GM06990 (cell line): ENCODE measurements around the gene PYGB.

Source experiments
- DNase-seq: peaks from one replicate; pipeline ENCODE4 v3.0.0-alpha.2; 2011; ENCODE audit not compliant: insufficient read length; ENCODE audit errors: extremely low read depth
- H3K27me3 ChIP-seq: replicated peaks from 2 replicates; pipeline ENCODE4 v1.6.0; 2011; ENCODE audit warnings: low read length; ENCODE audit not compliant: control insufficient read depth, insufficient read depth
- H3K36me3 ChIP-seq: 2 replicates; pipeline ENCODE4 v1.5.1; 2011; ENCODE audit warnings: low read length; ENCODE audit not compliant: control insufficient read depth, insufficient read depth
- H3K4me3 ChIP-seq: replicated peaks from 2 replicates; pipeline ENCODE4 v1.5.1; 2011; ENCODE audit warnings: low read depth, mild to moderate bottlenecking, control low read depth, low read length
- TF ChIP-seq, protein P1 (sequence below): IDR thresholded peaks from 2 replicates; pipeline ENCODE4 v1.5.1; 2011; ENCODE audit warnings: low read length, control low read depth, mild to moderate bottlenecking, inconsistent platforms; ENCODE audit not compliant: insufficient read depth, poor library complexity, severe bottlenecking

Gene PYGB

DNA sequence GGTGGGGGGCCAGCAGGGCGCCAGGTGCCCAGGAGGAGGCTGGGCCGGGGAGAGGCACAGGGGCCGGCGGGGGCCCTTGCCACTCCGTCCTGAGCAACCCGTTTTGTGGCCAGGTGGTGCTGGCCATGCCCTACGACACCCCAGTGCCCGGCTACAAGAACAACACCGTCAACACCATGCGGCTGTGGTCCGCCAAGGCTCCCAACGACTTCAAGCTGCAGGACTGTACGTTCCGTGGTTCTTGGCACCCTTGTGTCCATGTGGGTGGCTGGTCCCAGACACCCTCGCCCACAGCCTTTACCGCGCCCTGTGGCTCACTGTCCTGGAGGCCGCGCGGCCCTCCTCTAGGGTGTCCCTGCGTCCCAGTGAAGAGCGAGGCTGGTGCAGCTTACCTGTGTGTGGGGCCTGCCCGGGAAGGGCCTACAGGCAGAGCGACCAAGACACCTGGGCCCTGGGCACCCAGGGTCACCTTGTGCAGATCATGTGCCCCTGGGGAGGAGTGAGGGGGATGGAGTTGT is 28.7 kb downstream of the PYGB start:
- peaks cover 31% of the 10 kb centered on the region for H3K36me3 ChIP-seq
- TF ChIP-seq, protein P1, sequence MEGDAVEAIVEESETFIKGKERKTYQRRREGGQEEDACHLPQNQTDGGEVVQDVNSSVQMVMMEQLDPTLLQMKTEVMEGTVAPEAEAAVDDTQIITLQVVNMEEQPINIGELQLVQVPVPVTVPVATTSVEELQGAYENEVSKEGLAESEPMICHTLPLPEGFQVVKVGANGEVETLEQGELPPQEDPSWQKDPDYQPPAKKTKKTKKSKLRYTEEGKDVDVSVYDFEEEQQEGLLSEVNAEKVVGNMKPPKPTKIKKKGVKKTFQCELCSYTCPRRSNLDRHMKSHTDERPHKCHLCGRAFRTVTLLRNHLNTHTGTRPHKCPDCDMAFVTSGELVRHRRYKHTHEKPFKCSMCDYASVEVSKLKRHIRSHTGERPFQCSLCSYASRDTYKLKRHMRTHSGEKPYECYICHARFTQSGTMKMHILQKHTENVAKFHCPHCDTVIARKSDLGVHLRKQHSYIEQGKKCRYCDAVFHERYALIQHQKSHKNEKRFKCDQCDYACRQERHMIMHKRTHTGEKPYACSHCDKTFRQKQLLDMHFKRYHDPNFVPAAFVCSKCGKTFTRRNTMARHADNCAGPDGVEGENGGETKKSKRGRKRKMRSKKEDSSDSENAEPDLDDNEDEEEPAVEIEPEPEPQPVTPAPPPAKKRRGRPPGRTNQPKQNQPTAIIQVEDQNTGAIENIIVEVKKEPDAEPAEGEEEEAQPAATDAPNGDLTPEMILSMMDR, result no peak
- H3K4me3 ChIP-seq, result no peak overlapping the region
- DNase-seq, result no peak
- no peaks in the 10 kb centered on the region for H3K27me3 ChIP-seq

DNA sequence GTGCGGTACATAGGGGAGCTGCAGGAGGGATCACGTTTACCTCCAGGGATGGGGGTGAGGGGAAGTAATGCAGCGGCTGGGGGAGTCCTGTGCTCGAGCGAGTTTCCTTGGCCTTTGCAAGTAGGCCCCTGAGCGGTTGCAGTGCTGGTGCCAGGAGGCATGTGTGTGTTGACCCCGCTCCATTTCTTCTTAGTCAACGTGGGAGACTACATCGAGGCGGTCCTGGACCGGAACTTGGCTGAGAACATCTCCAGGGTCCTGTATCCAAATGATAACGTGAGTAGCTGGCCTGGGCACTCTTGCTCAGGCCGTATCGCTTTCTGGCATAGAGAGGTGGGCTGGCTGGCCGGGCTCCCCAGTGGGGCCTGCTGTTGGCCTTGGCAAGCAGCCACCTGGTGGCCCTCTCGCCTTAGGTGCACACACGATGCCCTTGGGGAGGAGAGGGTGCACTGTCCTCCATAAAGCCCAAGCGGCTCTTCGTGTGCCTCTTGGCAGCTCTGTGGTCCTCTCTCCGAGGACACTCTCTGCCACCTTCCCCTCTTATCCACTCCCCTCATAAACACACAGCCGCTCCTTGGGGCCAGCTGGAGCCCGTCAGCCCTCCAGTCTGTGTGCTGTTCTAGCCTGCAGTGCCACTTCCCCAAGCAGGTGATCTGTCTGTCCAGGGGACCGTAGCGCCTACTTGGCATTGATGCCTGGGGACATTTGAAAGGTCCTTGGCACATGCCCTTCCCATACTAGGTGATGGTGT is 29.3 kb downstream of the PYGB start:
- TF ChIP-seq, protein P1, result no peak
- Histone ChIP-seq H3K36me3 (peaks cover 30% of the 10 kb centered on the region), H3K27me3 (no peaks in the 10 kb centered on the region), H3K4me3 (no peak overlapping the region)
- DNase-seq, result no peak

DNA sequence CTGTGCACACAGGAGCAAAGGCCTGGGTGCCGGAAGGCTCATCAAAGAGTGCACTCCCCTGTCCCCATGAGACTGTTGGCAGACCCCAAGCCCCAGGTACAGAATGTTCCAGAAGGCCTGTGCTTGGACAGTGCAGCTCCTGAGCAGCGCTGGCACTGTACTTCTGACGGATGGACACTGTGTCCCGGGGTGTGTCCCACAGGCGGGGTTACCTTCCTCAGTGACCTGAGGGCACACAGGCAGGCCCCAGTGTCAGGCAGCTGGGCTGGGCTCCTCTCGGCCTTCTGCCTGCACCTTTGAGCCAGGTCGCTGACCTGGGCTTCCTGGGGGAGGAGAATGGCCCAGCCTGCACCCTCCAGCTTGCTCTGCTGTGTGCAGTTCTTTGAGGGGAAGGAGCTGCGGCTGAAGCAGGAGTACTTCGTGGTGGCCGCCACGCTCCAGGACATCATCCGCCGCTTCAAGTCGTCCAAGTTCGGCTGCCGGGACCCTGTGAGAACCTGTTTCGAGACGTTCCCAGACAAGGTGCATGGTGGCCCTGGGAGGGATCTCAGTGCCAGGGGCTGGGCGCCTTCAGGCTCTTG is 30.1 kb downstream of the PYGB start:
- peaks cover 38% of the 10 kb centered on the region for H3K36me3 ChIP-seq
- H3K27me3 ChIP-seq, result no peaks in the 10 kb centered on the region
- DNase-seq, result no peak
- TF ChIP-seq, protein P1, result no peak
- no peak overlapping the region for H3K4me3 ChIP-seq

DNA sequence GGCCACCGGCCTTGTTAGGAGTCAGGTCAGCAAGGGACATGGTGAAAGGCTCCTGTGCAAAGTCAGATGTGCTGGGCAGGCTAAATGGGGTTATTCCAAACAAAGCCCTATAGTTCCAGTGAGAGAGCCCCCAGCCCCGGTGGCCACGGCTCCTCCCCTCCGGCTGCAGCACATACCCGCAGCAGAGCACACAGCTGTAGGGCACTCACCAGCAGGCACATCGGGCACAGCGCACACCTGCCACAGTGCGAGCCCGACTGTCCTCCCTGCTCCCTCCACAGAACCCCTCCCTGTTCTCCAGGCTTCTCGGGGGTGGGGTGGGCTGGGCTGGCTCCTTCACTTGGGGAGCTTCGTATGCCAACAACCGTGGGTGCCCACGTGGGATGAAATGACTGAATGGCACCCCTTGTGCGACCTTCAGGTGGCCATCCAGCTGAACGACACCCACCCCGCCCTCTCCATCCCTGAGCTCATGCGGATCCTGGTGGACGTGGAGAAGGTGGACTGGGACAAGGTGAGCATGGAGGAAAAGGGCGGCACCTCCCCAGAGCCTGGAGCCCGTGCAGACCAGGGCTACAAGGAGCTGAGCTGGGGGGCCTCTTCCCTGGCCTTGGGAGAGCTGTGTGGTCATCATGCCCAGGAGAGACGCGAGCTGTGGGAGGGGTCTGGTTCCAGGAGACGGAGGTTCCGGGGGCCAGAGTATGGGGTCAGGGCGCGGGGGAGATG is 30.9 kb downstream of the PYGB start:
- H3K4me3 ChIP-seq, result no peak overlapping the region
- no peak for DNase-seq
- TF ChIP-seq, protein P1, result no peak
- peaks cover 44% of the 10 kb centered on the region for H3K36me3 ChIP-seq
- H3K27me3 ChIP-seq, result no peaks in the 10 kb centered on the region

DNA sequence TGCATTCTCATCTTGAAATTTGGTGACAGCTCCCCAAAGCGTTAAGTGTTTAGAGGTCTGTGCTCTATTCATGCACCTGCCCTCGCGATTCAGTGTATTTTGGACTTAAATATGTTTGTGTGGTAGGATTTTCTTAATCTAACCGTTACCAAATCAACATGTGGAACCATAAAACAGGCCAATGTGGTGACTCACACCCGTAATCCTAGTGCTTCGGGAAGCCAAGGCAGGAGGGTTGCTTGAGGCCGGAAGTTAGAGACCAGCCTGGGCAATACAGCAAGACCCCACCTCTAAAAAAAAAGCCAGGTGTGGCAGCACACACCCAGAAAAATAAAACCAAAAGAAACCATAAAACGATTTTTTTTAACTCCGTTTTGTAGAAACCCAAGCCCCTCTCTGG is 31.5 kb downstream of the PYGB start:
- H3K27me3 ChIP-seq, result no peaks in the 10 kb centered on the region

More for the DNA sequence above, 31.5 kb downstream of the PYGB start:
- Histone ChIP-seq H3K4me3 (no peak overlapping the region), H3K36me3 (peaks cover 46% of the 10 kb centered on the region)
- TF ChIP-seq, protein P1, result no peak
- no peak for DNase-seq
